Measurements from ENCODE around the gene ARHGAP6.
"Not testable (repeated sequence)": the region's sequence is repeated elsewhere in the genome, so short reads cannot be mapped to it uniquely, and the experiment has no call there.

DNA sequence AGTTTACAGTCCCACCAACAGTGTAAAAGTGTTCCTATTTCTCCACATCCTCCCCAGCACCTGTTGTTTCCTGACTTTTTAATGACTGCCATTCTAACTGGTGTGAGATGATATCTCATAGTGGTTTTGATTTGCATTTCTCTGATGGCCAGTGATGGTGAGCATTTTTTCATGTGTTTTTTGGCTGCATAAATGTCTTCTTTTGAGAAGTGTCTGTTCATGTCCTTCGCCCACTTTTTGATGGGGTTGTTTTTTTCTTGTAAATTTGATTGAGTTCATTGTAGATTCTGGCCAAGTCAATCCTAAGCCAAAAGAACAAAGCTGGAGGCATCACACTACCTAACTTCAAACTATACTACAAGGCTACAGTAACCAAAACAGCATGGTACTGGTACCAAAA, 146.5 kb downstream of the ARHGAP6 start:
- TF ChIP-seq SNAI2 (CRISPR knock-in tag; IDR thresholded peaks at IDR 0.05); ZNF565 (CRISPR knock-in tag; conservative IDR thresholded peaks at IDR 0.05; ENCODE audit: low read depth); ARNTL (CRISPR knock-in tag; IDR thresholded peaks at IDR 0.05; ENCODE audit: borderline replicate concordance, low read depth); ZFP3 (CRISPR knock-in tag; IDR thresholded peaks at IDR 0.05); ZFP30 (CRISPR knock-in tag; IDR thresholded peaks at IDR 0.05); BACH2 (CRISPR knock-in tag; IDR thresholded peaks at IDR 0.05; ENCODE audit: borderline replicate concordance); ZC3H10 (CRISPR knock-in tag; IDR thresholded peaks at IDR 0.05); GLIS3 (CRISPR knock-in tag; IDR thresholded peaks at IDR 0.05); TOX (CRISPR knock-in tag; IDR thresholded peaks at IDR 0.05; ENCODE audit: borderline replicate concordance): not testable (repeated sequence)
- TF ChIP-seq, protein P1, sequence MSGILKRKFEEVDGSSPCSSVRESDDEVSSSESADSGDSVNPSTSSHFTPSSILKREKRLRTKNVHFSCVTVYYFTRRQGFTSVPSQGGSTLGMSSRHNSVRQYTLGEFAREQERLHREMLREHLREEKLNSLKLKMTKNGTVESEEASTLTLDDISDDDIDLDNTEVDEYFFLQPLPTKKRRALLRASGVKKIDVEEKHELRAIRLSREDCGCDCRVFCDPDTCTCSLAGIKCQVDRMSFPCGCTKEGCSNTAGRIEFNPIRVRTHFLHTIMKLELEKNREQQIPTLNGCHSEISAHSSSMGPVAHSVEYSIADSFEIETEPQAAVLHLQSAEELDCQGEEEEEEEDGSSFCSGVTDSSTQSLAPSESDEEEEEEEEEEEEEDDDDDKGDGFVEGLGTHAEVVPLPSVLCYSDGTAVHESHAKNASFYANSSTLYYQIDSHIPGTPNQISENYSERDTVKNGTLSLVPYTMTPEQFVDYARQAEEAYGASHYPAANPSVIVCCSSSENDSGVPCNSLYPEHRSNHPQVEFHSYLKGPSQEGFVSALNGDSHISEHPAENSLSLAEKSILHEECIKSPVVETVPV (CRISPR knock-in tag; IDR thresholded peaks at IDR 0.05) = not testable (repeated sequence)
- TF ChIP-seq, protein P2, sequence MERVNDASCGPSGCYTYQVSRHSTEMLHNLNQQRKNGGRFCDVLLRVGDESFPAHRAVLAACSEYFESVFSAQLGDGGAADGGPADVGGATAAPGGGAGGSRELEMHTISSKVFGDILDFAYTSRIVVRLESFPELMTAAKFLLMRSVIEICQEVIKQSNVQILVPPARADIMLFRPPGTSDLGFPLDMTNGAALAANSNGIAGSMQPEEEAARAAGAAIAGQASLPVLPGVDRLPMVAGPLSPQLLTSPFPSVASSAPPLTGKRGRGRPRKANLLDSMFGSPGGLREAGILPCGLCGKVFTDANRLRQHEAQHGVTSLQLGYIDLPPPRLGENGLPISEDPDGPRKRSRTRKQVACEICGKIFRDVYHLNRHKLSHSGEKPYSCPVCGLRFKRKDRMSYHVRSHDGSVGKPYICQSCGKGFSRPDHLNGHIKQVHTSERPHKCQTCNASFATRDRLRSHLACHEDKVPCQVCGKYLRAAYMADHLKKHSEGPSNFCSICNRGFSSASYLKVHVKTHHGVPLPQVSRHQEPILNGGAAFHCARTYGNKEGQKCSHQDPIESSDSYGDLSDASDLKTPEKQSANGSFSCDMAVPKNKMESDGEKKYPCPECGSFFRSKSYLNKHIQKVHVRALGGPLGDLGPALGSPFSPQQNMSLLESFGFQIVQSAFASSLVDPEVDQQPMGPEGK (CRISPR knock-in tag; IDR thresholded peaks at IDR 0.05; ENCODE audit: borderline replicate concordance) = not testable (repeated sequence)
- TF ChIP-seq, protein P3, sequence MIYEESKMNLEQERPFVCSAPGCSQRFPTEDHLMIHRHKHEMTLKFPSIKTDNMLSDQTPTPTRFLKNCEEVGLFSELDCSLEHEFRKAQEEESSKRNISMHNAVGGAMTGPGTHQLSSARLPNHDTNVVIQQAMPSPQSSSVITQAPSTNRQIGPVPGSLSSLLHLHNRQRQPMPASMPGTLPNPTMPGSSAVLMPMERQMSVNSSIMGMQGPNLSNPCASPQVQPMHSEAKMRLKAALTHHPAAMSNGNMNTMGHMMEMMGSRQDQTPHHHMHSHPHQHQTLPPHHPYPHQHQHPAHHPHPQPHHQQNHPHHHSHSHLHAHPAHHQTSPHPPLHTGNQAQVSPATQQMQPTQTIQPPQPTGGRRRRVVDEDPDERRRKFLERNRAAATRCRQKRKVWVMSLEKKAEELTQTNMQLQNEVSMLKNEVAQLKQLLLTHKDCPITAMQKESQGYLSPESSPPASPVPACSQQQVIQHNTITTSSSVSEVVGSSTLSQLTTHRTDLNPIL (CRISPR knock-in tag; IDR thresholded peaks at IDR 0.05; ENCODE audit: low read depth) = not testable (repeated sequence)
- TF ChIP-seq, protein P4, sequence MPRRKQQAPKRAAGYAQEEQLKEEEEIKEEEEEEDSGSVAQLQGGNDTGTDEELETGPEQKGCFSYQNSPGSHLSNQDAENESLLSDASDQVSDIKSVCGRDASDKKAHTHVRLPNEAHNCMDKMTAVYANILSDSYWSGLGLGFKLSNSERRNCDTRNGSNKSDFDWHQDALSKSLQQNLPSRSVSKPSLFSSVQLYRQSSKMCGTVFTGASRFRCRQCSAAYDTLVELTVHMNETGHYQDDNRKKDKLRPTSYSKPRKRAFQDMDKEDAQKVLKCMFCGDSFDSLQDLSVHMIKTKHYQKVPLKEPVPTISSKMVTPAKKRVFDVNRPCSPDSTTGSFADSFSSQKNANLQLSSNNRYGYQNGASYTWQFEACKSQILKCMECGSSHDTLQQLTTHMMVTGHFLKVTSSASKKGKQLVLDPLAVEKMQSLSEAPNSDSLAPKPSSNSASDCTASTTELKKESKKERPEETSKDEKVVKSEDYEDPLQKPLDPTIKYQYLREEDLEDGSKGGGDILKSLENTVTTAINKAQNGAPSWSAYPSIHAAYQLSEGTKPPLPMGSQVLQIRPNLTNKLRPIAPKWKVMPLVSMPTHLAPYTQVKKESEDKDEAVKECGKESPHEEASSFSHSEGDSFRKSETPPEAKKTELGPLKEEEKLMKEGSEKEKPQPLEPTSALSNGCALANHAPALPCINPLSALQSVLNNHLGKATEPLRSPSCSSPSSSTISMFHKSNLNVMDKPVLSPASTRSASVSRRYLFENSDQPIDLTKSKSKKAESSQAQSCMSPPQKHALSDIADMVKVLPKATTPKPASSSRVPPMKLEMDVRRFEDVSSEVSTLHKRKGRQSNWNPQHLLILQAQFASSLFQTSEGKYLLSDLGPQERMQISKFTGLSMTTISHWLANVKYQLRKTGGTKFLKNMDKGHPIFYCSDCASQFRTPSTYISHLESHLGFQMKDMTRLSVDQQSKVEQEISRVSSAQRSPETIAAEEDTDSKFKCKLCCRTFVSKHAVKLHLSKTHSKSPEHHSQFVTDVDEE (CRISPR knock-in tag; IDR thresholded peaks at IDR 0.05) = not testable (repeated sequence)
